NCI-H524 (cell line): ENCODE results near the gene NEDD4.
"Not testable (repeated sequence)": the region's sequence is repeated elsewhere in the genome, so short reads cannot be mapped to it uniquely, and the experiment has no call there.

Experiments used
- DNase-seq, 2 experiments: peaks; one replicate each; lab custom pipeline; 2025; lab: John Stamatoyannopoulos, UW

The NEDD4 gene

DNA sequence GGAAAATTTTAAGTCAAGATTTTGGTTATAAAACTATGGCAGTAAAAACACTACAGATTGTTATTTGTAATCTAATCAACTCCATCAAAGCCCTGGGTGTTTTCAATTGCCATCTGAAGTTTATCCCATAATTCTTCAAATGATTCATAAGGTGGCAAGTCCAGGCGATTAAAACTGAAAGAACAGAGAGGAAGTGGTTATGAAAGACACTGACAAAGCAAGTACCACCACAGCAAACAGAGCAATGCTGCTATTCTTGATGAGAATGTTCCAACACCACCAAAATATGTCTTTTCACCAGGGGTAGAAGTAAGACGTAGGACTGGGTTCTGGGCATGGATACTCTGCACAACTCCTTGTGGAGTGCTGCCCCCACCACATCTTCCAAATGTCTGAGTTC lies 163.6 kb downstream of the NEDD4 start:
- no peak for DNase-seq

DNA sequence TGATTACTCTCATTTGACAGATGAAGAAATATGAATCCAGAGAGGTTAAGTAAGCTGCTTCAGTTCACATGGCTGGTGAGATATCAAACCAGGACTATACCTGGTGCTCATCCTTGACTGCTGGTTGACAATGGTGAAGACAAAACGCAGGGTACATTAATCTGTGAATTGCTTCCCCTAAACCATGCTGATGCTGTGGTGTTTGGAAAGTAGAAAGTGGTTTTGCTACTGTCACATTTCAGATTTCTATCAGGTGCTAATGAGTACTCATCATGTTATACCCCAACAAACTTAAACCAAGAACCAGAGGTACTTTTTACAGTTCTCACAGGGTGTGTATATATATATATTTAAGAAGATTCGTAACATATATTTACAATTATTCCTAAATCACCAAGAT lies 165.5 kb downstream of the NEDD4 start:
- no peak for DNase-seq

DNA sequence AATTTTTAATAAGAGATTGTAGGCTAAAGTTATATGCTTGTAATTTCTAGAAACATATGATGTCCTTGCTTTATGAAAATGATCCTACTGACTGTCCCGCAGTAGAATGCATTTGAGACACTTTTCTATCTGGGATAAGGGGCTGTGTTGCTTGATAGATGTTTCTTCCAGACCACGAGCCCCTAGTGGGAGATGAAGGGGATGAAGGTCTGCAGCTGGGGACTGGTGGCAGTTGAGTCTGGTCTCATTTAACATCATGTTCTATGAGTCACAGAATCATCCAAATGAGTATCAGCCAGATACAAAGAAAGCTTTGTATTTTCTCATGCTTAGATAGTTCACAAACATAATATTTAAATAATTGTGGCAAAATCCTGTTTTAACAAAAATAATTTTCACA lies 166.2 kb downstream of the NEDD4 start:
- no peak for DNase-seq

DNA sequence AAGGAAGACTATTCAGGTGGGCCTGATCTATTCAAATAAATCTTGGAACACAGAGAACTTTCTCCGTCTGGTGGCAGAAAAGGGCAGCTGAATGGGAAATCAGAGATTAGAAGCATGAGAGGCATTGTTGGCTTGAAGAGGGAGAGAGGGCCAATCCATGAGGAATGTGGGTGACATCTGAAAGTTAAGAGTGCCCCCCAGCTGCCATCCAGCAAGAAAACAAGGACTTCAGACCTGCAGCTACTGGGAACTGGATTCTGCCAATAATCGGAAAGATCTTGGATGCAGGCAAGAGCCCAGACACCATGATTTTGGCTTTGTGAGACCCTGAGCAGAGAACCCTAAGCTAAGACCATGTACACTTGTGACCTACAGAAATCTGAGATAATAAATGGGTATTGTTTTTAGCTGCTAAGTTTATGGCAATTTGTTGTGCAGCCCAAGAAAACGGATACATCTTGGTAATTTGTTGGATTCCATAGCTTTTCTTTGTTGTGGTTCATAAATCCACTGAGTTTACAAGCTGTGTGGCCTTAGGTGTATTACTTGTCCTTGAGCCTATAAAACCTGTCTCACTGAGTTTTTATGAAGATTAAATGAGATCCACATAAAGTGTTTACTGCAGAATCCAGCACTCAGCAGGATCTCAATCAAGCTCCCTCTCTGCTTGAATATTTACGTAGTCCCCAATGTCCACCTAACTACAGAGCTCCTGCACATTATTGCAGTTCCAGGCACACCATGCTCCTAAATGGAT lies 168.4 kb downstream of the NEDD4 start:
- no peak for DNase-seq

DNA sequence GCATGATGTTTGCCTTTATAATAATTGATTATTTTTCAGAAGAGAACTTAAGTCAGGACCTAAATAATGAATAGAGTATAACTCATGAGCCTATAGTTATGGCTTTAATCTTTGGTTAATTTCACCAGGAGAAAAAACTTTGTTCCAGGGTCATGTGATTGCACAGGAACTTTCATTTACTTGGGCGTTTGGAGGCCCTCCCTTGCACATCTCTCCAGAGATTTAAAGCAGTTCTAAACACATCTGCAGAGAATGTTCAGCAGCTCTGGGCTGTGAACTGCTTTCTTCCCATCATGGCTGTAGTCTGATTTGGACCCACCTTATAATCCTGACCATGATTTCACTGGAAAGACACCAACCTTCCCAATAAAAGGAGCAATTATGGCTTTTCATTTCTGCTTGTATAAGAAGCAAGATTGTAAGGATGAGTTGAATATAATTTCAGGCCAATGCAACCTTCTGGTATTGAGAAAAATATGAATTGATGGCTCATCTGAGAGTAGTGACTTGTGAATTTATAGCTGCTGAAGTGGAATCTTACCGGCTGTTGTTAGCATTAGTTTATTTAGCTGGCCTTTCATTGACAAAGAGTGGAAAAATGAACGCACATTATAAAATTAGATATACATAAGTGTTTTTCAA lies 169.6 kb downstream of the NEDD4 start:
- DNase-seq = no peak

DNA sequence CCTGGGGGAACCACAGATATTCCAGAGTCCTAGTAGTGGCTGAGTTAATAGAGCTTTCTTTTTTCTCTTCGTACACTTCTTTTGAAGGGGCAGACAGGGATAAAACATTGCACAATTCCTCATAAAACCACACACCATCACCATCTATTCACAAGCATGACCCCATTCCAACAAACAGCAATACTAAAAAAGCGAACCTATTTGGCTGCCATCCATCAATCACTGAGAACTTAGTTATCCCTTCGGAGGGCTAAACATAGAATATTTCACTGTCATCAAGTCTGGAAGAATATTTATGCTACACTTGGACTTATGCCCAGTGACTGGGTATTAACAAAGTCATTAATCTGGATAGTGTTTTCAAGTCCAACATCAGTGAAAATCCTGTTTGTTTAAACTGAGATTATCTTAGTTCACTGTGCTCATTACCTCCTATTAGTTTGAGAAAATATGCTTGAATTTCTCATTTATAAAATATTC lies 170.2 kb downstream of the NEDD4 start:
- peak in 1 of 2 experiments; percentile 21 for DNase-seq

DNA sequence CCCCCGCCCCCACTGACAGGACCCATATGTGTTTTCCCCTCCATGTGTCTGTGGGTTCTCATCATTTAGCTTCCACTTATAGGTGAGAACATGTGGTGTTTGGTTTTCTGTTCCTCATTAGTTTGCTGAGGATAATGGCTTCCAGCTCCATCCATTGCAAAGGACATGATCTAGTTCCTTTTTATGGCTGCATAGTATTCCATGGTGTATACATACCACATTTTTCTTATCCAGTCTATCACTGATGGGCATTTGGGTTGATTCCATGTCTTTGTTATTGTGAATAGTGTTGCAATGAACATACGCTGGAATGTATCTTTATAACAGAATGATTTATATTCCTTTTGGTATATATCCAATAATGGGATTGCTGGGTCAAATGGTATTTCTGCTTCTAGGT lies 171.7 kb downstream of the NEDD4 start:
- not testable (repeated sequence) for DNase-seq

DNA sequence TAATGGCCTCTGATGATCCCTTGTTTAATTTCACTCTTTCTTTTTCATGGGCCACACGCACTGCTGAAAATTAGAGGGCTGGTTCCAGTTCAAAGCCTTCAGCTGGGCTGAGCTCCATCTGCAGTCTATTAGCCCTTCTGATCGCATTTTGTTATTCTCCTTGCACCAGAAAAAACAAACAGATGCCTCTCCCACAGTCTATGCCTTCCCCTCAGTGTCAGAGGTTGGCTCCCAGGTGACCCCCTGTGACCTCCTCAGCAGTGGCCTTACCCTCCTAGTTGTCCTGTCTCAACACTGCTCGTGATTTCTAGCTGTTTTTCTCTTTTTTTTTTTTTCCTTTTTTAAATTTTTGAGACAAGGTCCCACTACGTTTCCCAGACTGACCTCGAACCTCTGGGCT lies 173.4 kb downstream of the NEDD4 start:
- DNase-seq = no peak

DNA sequence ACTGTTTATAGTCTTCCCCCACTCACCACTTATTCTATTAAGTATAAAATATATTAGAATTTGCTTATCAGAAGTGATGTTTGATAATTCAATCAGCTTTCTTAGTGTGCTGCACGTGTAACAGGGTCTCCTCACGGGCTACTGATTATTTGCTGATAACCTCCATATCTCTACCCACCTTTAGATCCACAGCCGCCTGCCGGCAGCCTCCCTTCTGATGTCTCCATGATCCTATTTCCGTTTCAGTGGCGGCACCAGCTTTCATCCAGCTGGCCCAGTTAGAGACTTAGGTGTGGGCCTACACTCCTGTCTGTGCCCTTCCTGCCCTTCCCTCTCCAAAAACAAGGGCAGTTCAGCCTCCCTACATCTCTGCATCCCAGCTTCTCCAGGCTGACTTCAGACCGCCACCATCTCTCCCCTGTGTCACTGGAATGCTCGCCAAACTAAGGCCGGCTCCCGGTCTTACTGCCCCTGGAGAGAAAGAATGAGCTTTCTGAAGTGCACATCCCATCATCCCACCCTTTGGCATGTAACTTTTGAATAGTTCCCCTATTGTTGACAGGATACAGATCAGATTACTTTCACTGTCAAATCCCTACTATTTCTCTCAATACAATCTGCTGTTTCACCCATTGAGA lies 173.9 kb downstream of the NEDD4 start:
- no peak for DNase-seq

DNA sequence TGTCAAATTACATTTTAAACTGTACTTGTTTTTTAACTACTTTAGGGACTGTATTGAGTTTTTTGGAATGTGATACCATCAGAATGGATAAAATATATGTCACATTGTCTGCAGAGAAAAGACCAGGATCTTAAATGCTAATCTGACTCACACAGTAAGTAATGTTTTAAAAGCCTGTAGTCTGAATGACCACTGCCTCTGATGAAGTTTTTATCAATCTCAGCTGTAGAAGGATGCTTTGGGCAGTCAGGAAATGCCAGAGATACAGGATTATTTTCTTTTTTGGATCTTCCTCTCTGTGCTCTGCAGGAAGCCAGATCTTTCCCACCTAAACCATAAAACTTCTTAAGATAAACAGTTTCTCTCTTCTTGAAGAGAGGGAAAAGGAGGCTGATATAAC lies 177.4 kb downstream of the NEDD4 start:
- no peak for DNase-seq

DNA sequence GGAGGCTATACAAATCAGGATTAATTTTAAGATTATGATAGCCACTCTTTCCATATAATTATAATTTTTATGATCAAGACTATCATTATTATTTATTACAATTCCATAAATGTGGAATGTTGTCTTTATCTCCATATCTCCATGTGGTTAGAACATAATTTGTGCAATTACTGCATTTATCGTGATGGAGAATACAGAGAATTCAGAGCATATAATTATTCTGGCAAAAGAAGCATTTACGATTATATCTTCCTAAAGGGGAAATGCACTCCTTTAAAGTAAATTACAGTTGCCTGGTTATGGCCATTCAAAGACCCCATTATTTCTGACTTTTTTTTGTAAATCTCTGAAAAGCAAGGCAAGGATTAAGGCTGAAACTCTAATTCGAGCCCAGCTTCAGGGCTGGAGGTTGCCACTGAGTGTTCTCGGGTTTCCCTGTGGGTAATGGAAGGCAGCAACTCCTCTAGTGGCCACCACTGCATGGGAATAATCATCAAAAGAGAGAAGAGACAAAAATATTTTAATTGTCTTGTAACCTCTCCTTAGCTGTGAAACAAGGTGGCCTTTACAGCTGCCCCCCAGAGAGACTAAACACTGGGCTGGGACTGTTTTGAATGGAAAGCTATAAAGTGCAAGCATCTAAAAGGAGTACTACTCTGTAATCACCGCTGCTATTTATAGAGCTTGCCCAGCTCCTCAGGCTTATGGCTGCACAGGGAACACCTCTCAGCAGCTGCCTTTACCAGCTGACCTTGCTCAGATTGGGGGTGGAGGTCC lies 190.6 kb downstream of the NEDD4 start:
- DNase-seq = peak in 1 of 2 experiments; percentile 22

DNA sequence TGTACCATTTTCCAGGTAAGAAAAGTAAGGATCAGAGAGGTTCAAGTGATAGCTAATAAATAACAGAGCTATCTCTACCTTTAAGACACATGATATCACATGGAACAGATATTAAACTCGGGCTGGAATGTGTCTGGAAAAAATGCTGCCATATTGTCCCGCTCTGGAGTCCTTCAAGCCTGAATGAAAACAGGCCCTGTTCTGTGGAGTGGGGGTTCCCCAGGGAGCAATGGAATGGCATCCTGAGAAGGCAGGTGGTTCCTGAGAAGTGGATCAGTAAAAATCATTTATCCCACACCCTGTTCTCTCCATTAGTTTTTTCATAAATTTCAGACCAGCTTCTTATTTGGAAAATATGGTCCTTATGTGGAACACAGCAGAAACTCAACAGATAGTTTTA lies 193.2 kb downstream of the NEDD4 start:
- DNase-seq = no peak

DNA sequence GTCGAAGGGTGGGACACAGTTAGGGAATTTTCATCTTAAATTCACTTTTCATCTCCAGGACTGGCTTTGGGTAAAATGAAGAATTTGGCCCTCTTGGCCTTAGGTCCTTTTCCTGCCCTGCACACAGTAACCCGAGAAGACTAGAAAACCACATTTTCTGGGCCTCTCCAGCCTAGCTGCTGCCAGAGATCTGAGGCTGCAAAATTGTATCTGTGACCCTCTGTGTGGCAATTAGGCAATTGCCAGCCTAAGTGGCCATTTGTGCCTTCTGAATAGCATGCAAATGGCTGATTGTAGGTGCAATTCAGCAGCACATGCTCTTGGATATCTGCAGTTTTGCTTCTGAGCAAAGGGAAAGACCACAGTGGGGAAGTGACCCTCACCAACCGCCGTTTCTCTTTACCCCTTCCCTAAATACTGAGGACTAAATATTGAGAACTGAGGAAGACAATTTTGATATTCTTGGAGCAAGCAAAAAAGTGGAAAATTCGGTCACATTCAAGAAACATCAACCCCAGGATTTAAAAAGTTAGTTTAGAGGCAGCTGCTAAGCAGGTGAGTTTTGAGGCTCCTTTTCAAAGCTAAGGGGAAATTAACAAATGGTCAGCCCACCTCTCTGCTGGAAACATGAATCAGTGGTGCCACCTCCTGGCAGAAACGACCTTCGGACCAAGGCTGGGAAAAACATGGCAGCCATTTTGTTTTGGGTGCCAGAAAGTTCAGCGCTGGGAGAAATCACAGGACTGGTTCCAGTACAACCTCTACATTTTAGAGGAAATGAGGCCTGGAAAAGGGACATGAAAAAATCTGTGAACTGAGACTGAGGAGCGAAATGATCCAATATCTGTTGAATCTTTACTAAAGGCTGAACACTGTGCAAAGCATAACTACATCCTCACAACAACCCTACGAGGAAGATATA lies 193.9 kb downstream of the NEDD4 start:
- peak; percentile 55 to 71 for DNase-seq

DNA sequence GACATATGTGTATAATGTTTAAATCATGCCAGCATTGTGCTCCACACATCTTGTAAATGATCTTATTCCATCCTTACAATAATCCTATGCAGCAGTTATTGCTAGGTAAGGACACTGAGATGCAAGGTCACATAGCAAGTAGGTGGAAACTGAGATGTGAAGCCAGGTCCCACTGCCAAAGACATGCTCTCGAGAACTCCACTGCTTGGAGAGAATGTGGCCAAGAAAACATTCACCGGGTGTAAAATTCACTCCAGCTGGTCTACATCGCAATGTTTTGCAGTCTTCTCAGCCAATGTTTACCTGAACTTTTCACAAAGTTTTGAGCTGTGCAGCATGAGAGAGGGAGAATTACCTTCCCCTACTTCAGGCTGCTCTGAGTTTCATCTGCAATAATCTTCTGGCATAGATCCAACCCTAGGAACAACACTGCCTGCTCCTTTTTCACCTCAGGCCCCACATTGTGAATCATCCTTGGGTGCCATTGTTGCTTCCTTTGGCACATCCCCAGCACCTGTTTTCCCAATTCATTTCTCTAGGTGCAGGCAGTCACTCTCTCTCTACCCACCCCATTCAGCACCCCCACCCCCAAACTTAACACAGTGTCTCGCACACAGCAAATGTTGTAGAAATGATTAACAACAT lies 197.0 kb downstream of the NEDD4 start:
- peak in 1 of 2 experiments; percentile 24 for DNase-seq

DNA sequence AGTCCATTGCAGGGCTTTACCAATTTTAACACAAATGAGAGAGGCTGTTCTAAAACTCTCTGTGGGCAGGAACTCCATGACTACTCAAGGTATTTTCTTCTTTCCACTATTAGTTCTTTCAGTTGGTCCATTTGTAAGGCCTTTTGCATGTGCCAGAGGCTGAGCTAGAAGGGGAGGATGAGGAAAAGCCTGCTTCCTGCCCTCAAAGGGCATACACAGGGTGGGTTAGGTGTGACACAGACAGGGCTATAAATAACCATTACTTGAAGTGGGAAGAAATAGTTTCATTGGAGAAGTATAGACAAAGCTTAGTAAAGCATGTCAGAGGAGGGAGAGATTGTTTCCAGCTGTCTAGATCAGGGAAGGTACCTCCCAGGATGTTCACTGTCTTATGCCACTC lies 198.4 kb downstream of the NEDD4 start:
- DNase-seq = no peak

DNA sequence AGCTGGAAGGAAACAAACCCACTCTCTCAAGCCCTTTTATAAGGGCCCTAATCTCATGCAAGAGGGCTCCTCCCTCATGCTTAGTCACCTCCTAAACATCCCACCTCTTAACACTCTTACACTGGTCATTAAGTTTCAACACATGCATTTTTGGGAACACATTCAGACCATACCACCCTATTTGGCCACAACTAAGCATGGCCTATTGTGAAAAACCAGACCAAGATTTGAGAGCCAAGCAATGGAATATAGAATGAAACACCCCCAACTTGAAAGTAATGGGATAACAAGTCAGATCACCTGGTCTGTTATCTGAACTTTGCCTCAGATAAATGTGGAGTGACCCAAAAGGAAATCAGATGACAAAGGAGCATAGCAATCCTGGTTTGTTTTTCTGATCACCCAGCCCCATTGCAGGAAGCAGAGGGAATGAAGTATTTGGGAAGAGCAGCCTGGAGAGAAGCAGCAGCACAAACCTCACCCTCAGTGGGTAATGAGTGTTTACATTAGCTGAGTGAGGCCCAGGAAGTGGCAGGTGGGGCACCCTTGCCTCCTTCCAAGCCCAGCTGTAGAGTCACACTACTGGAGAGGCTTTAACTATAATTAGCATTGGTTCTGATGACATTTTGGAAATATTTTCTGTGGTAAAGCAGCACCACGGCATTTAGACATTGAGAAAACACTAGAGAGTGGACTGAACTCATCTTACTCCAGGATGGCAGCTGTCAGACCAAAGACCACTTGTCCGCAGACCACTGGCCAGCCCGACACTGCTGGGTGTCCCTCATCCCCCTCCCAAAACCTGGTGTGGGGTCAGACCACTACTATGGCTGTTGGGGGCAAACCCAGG lies 201.6 kb downstream of the NEDD4 start:
- DNase-seq = peak in 1 of 2 experiments; percentile 36

DNA sequence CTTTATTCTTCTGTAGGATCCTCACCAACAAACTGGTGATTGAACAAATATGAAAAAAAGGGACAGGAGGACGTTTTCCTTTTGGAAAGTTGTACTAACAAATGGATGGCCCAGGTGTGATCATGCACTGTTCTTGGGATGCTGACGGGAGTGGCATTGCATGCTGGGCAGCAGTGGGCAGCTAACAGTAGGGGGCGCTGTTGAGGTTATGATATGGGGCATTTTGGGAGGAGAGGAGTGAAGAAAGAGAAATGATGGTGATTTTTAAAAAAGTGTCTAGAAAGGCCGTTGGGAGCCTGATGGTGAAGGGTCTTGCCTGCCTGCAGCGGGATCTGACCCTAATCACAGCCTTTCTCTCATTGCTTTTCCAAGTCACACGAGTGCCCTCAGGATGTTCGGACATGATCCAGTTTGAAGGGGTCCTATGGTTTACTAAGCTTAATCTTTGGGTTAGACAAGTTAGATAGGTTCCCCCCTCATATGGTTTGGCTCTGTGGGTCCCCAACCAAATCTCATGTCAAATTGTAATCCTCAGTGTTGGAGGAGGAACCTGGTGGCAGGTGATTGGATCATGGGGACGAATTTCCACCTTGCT lies 204.2 kb downstream of the NEDD4 start:
- no peak for DNase-seq

DNA sequence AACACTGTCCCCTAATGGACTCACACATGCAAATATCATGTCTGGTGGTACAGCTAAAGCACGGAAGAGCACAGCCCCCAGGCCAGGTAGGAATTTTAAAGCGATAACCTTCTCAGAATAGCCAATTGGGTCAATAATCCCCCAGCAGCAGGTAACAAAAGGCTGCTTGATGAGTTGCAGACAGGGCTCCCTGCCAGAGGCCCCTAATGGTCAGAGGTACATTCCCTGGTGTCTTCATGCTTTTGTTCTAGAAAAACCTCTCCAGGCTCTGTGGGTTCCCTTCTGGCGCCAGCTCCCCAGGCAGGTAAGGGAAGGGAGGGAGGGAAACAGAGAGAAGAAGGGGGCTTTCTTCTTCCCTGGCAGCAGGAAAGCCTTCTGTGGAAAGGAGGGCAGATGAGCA lies 207.1 kb downstream of the NEDD4 start:
- no peak for DNase-seq

DNA sequence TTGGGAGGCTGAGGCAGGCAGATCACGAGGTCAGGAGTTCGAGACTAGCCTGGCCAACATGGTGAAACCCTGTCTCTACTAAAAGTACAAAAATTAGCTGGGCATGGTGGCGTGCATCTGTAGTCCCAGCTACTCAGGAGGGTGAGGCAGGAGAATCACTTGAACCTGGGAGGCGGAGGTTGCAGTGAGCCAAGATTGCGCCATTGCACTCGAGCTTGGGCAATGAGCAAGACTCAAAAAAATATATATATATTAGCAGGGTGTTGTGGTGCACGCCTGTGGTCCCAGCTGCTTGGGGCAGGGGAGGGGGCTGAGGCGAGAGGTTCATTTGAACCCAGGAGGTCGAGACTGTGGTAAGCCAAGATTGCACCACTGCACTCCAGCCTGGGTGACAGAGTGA lies 207.8 kb downstream of the NEDD4 start:
- not testable (repeated sequence) for DNase-seq
